HEK293 (cell line): ENCODE measurements around the gene KRT32.

ENCODE experiments used
- CTCF ChIP-seq: fragments of 450-650 bp; formaldehyde crosslinking; IDR thresholded peaks from 2 replicates; pipeline ENCODE4 v1.5.1; 2016; ENCODE audit warnings: missing biosample characterization, missing genetic modification characterization
- REPIN1 ChIP-seq: fragments of 450-650 bp; formaldehyde crosslinking; IDR thresholded peaks from 2 replicates; pipeline ENCODE4 v1.5.1; 2017; ENCODE audit warnings: missing biosample characterization, missing genetic modification characterization, low read depth
- ZBTB1 ChIP-seq: fragments of 450-650 bp; formaldehyde crosslinking; IDR thresholded peaks from 2 replicates; pipeline ENCODE4 v1.5.1; 2016; ENCODE audit warnings: missing biosample characterization, missing genetic modification characterization
- ZBTB10 ChIP-seq: fragments of 450-650 bp; formaldehyde crosslinking; IDR thresholded peaks from 2 replicates; pipeline ENCODE4 v1.5.1; 2016; ENCODE audit warnings: missing biosample characterization, missing genetic modification characterization
- ZBTB7A ChIP-seq: fragments of 450-650 bp; formaldehyde crosslinking; IDR thresholded peaks from 2 replicates; pipeline ENCODE4 v1.5.1; 2016; ENCODE audit warnings: low read depth, missing biosample characterization, missing genetic modification characterization
- ZNF274 ChIP-seq, 2 experiments: fragments of 200-500 bp in 1 of 2; fragments of 450-650 bp in 1 of 2; sonication (Bioruptor generic) in 1 of 2; formaldehyde crosslinking in 1 of 2; IDR thresholded peaks; 2 replicates each; pipeline versions ENCODE4 v1.5.1 to v1.6.1; 2014 to 2016; ENCODE audit warnings: borderline replicate concordance in 1 of 2, inconsistent platforms in 1 of 2, low read length in 1 of 2, missing biosample characterization in 1 of 2, missing genetic modification characterization in 1 of 2
- ZNF404 ChIP-seq: fragments of 450-650 bp; formaldehyde crosslinking; IDR thresholded peaks from 2 replicates; pipeline ENCODE4 v1.5.1; 2017; ENCODE audit warnings: missing biosample characterization, missing genetic modification characterization
- ZNF416 ChIP-seq: fragments of 450-650 bp; formaldehyde crosslinking; IDR thresholded peaks from 2 replicates; pipeline ENCODE4 v1.5.1; 2016; ENCODE audit warnings: missing biosample characterization, missing genetic modification characterization
- ZNF501 ChIP-seq: fragments of 450-650 bp; formaldehyde crosslinking; IDR thresholded peaks from 2 replicates; pipeline ENCODE4 v1.5.1; 2016; ENCODE audit warnings: missing biosample characterization, missing genetic modification characterization
- ZNF830 ChIP-seq: fragments of 450-650 bp; IDR thresholded peaks from 2 replicates; pipeline ENCODE4 v1.5.0; 2018; ENCODE audit warnings: missing biosample characterization, missing genetic modification characterization, low read depth, mild to moderate bottlenecking, moderate library complexity
- TF ChIP-seq, protein P1 (sequence below): fragments of 450-650 bp; formaldehyde crosslinking; IDR thresholded peaks from 2 replicates; pipeline ENCODE4 v1.5.1; 2016; ENCODE audit warnings: missing biosample characterization, missing genetic modification characterization
- TF ChIP-seq, protein P2 (sequence below): fragments of 450-650 bp; formaldehyde crosslinking; IDR thresholded peaks from 2 replicates; pipeline ENCODE4 v1.5.1; 2016; ENCODE audit warnings: missing biosample characterization, missing genetic modification characterization
- TF ChIP-seq, protein P3 (sequence below): fragments of 450-650 bp; formaldehyde crosslinking; IDR thresholded peaks from 2 replicates; pipeline ENCODE4 v1.5.1; 2016; ENCODE audit warnings: missing biosample characterization, missing genetic modification characterization

GRCh38 chr17:41483531-41483930, 16.3 kb upstream of the KRT32 start:
- TF ChIP-seq, protein P1, sequence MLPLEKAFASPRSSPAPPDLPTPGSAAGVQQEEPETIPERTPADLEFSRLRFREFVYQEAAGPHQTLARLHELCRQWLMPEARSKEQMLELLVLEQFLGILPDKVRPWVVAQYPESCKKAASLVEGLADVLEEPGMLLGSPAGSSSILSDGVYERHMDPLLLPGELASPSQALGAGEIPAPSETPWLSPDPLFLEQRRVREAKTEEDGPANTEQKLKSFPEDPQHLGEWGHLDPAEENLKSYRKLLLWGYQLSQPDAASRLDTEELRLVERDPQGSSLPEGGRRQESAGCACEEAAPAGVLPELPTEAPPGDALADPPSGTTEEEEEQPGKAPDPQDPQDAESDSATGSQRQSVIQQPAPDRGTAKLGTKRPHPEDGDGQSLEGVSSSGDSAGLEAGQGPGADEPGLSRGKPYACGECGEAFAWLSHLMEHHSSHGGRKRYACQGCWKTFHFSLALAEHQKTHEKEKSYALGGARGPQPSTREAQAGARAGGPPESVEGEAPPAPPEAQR (tag by site-specific recombination), result no peak
- no peak for TF ChIP-seq ZNF274 (IDR thresholded peaks at IDR 0.05; ENCODE audit: low read length)
- no peak for TF ChIP-seq ZNF274 (tag by site-specific recombination; IDR thresholded peaks at IDR 0.05; ENCODE audit: borderline replicate concordance)
- no peak for TF ChIP-seq CTCF (tag by site-specific recombination)
- TF ChIP-seq ZNF416 (tag by site-specific recombination), result no peak
- TF ChIP-seq ZNF404 (tag by site-specific recombination), result no peak
- no peak for TF ChIP-seq REPIN1
- TF ChIP-seq, protein P2, sequence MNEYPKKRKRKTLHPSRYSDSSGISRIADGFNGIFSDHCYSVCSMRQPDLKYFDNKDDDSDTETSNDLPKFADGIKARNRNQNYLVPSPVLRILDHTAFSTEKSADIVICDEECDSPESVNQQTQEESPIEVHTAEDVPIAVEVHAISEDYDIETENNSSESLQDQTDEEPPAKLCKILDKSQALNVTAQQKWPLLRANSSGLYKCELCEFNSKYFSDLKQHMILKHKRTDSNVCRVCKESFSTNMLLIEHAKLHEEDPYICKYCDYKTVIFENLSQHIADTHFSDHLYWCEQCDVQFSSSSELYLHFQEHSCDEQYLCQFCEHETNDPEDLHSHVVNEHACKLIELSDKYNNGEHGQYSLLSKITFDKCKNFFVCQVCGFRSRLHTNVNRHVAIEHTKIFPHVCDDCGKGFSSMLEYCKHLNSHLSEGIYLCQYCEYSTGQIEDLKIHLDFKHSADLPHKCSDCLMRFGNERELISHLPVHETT (tag by site-specific recombination), result no peak
- TF ChIP-seq, protein P3, sequence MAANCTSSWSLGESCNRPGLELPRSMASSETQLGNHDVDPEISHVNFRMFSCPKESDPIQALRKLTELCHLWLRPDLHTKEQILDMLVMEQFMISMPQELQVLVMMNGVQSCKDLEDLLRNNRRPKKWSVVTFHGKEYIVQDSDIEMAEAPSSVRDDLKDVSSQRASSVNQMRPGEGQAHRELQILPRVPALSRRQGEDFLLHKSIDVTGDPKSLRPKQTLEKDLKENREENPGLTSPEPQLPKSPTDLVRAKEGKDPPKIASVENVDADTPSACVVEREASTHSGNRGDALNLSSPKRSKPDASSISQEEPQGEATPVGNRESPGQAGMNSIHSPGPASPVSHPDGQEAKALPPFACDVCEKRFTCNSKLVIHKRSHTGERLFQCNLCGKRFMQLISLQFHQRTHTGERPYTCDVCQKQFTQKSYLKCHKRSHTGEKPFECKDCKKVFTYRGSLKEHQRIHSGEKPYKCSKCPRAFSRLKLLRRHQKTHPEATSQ, result no peak
- no peak for TF ChIP-seq ZNF830 (tag by site-specific recombination)
- TF ChIP-seq ZBTB10 (tag by site-specific recombination), result no peak
- TF ChIP-seq ZNF501, result no peak
- no peak for TF ChIP-seq ZBTB1 (tag by site-specific recombination)
- no peak for TF ChIP-seq ZBTB7A (tag by site-specific recombination)
